ENCODE results near the gene POMGNT1.
"Not testable (repeated sequence)": the region's sequence is repeated elsewhere in the genome, so short reads cannot be mapped to it uniquely, and the experiment has no call there.

POMGNT1 gene

DNA sequence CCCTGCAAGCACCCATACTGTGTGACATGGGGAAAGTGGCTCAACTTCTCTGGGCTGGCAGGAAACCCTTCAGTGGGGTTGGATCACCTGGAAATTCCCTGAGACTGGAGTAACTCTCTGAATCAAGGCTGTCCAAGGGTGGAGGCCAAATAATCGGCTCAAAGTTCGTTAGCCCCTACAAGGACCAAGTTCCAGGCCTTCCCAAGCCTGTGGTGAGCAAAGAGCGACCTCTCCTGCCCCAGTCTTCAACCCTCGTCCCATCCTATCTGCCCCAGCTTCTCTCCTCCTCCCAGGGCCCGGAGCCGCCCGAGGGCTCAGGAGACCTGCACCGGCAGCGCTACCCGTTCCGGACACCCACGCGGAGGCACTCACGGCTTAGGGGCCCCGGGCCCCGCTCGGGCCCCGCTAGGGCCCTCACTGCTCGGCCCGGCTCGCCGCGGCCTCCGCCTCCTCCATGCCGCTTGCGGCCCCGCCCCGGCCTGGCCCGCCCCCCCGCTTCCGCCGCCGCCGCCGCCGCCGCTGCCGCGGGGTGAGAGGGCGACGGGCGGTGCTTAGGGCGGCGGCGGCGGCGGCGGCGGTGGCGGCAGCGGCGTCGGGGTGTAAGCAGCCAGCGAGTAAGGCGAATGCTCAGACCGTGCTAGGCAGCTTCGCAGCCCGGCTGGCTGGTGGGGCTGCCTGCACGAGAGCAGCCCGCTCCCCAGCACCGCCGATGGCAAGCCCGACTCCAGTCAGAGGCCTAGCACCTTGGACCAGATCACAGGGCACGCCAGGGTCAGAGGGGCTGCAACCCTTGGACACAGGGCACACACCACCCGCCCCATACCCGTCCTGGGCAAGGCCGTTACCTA, at the start of gene POMGNT1:
Gene POMGNT1, minus strand, starts transcription at position 471 of the 848 bp plus-strand sequence. CDS start 613 bp downstream, outside the sequence.
- DNase-seq: peak; percentile 77

- DNase-seq: peak; percentile 98
Observed at GRCh38 chr1:46247436-46248121, 49.3 kb upstream of the POMGNT1 start, which contains the start of gene RAD54L. RAD54L (plus strand) TSS chr1:46247763; CDS start chr1:46248406, 643 bp downstream.

- peak; percentile 52 for DNase-seq
Observed at GRCh38 chr1:46246548-46247435, 48.6 kb upstream of the POMGNT1 start.

DNA sequence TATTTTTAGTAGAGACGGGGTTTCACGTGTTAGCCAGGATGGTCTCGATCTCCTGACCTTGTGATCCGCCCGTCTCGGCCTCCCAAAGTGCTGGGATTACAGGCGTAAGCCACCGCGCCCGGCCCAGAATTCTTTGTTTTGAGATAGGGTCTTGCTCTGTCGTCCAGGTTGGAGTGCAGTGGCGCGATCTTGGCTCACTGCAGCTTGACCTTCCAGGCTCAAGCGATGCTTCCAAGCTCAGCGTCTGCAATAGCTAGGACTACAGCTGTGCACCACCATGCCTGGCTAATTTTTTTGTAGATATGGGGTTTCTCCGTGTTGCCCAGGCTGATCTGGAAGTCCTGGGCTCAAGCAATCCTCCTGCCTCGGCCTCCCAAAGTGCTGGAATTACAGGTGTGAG, 47.9 kb upstream of the POMGNT1 start:
- DNase-seq: not testable (repeated sequence)

GRCh38 chr1:46244656-46245371, 46.6 kb upstream of the POMGNT1 start:
- DNase-seq: peak; percentile 48

- DNase-seq: not testable (repeated sequence)
Observed at GRCh38 chr1:46243831-46244230, 45.6 kb upstream of the POMGNT1 start.

DNA sequence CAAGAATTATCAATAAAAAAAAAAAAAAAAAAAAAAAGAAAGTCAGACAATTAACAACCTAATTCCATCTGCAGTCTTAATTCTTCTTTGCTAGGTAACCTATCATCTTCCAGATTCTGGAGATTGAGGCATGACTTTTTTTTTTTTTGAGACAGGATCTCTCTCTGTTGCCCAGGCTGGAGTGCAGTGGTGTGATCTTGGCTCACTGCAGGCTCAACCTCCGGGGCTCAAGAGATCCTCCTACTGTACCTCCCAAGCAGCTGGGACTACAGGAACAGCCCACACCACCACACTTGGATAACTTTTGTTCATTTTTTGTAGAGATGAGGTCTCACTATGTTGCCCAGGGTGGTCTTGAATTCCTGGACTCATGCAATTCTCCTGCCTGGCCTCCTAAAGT, 44.7 kb upstream of the POMGNT1 start:
- DNase-seq: no peak

- not testable (repeated sequence) for DNase-seq
Observed at GRCh38 chr1:46241733-46242132, 43.5 kb upstream of the POMGNT1 start.

DNA sequence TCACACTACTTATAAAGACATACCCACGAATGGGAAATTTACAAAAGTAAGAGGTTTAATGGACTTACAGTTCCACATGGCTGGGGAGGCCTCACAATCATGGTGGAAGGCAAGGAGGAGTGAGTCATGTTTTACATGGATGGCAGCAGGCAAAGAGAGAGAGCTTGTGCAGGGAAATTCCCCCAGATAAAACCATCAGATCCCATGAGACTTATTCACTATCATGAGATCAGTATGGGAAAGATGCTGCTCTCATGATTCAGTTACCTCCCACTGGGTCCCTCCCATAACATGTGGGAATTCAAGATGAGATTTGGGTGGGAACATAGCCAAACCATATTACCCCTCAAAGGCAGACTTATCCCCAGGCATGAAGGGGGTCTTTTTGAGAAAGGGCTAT, 40.6 kb upstream of the POMGNT1 start:
- not testable (repeated sequence) for DNase-seq

GRCh38 chr1:46236882-46237281, 38.6 kb upstream of the POMGNT1 start:
- no peak for DNase-seq

DNA sequence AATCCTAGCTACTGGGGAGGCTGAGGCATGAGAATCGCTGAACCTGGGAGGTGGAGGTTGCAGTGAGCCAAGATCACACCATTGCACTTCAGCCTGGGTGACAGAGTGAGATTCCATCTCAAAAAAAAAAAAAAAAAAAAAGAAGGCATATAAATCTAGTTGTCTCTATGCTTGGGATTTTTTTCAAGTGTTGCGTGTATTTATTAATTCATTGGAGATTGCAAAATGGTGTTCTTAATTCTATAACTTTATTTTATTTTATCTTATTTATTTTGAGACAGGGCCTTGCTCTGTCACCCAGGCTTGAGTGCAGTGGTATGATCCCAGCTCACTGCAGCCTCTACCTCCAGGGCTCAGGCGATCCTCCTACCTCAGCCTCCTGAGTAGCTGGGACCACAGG, 33.0 kb upstream of the POMGNT1 start:
- not testable (repeated sequence) for DNase-seq

DNA sequence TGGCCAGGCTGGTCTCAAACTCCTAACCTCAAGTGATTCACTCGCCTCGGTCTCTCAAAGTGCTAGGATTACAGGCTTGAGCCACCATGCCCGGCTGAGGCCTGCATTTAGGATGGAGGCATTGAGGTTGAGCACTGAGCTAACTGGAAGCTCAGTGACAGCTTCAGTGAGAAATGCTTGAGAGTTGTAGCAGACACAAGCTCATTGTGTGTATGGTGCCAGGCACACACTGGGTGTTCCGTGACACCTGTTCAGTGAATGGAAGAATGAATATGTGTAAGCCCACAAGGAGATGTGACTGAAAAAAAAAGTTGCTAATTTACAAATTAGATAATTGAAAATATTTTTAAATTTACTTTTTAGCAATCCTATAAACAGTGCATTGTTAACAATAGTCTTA, 26.7 kb upstream of the POMGNT1 start:
- DNase-seq: no peak

- DNase-seq: peak; percentile 64
Observed at GRCh38 chr1:46223472-46223943, 25.3 kb upstream of the POMGNT1 start.

DNA sequence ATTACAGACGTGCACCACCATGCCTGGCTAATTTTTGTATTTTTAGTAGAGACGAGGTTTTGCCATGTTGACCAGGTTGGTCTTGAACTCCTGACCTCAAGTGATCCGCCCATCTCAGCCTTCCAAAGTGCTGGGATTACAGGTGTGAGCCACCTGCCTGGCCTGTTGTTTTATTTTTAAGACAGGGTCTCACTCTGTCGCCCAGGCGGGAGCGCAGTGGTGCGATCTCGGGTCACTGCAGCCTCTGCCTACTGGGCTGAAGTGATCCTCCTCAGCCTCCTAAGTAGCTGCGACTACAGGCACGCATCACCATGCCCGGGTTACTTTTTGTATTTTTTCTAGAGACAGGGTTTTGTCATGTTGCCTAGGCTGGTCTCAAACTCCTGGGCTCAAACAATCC, 24.8 kb upstream of the POMGNT1 start:
- DNase-seq: not testable (repeated sequence)

- DNase-seq: no peak
Observed at GRCh38 chr1:46221749-46222148, 23.5 kb upstream of the POMGNT1 start.

DNA sequence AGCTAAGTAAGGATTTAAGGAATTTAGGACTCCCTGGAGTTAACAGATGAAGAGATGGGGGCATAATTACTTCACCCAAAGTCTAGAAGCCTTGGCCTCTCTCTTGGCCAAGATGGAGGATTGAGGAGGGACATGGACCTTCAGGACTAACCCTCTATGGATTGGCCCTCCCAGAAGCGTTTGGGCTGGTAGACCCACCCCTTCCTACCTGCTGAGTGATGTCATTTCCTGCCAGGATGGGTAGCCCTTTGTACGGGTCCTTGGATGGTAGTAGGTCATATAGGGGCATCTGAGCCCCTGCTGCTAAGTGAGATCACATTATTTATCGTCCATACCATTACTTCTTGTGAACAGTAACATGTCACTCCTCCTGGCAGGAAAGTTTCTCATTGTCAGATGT, 22.6 kb upstream of the POMGNT1 start:
- no peak for DNase-seq

DNA sequence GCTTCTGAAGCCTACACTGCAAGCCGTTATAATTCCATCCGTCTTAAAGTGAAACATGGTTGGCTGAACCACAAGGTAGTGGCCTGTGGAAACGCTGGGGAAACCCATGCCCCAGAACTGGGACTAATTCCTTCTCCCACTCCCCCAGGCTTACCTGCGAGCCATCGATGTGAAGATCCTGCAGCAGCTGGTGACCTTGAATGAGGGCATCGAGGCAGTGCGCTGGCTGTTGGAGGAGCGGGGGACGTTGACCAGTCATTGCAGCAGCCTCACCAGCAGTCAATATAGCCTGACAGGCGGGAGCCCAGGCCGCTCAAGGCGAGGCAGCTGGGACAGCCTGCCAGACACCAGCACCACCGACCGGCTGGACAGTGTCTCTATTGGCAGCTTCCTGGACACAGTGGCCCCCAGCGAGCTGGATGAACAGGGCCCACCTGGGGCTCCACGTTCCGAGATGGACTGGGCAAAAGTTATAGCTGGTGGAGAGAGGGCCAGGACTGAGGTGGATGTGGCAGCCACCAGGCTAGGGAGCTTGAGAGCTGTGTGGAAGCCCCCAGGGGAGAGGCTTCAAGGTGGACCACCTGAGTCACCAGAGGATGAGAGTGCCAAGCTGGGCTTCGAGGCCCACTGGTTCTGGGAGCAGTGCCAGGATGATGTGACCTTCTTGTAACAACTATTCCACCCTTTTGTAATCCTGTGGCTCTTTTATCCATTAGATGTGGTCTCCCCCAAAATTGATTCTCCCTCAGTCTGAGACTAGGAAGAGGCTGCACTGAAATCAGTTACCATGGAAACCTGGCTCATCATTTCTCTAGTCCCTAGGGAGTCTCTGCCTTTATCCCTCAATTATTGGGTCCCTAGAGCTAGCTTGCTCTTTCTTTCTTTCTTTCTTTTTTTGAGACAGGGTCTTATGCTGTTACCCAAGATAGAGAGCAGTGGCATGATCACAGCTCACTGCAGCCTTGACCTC, 21.6 kb upstream of the POMGNT1 start:
- no peak for DNase-seq

DNA sequence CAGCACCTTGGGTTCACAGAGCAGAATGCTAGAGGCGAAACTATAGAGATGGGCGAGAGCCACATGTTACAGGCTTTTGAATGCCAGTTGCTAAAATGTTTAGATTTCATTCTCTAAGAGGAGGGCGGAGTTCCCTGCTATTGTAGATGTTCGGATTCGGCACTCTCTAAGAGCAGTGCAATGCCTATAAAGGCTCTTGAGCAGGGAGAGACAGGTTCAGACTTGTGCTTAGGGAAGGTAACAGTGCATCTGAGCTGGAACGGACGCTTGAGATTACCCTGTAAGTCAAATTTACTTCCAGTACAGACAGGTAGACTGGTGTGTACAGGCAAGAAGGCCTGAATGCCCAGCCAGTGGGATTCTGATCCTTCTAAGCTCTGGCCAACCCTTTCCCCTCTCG, 20.2 kb upstream of the POMGNT1 start:
- DNase-seq: no peak

GRCh38 chr1:46215504-46215903, 17.3 kb upstream of the POMGNT1 start:
- DNase-seq: no peak

GRCh38 chr1:46211051-46211450, 12.8 kb upstream of the POMGNT1 start:
- no peak for DNase-seq

DNA sequence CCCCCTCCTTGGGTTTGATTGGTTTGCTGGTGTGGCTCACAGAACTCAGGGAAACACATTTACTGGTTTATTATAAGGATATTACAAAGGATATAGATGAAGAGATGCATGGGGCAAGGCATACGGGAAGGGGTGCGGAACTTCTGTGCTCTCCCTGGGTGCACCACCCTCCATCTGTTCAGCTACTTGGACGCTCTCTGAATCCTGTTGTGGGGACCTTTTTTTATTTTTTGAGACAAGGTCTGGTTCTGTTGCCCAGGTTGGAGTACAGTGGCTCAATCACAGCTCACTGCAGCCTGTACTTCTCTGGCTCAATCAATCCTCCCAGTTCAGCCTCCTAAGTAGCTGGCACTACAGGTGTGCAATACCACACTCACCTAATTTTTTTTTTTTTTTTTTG, 12.3 kb upstream of the POMGNT1 start:
- no peak for DNase-seq

Measured in CD4-positive, alpha-beta T cell treated with Interleukin-21 for 1 hour (primary cell).